ENCODE results near the gene TRAF3IP3.

TRAF3IP3 gene

DNA sequence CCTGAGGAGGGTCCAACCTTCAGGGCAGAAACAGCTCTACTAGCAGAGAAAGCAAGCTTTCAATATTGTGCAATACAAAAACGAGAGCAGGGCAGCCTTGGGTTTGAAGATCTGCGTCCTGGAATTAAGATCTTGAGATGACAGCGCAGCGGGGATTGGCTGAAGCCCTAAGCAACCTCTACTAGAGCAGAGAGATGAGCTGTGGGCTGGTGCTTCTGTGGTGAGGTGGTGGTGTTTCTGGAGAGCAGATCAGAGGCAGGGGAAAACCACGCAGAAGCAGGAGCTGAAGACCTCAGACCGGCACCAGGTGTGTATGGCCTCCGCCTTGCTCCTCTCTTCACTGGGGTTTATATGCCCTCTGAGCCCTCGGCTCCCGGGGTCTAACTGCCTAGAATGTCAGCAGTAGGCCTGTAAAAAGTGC is 12.5 kb downstream of the TRAF3IP3 start:
- H3K36me3 Mint-ChIP-seq (ENCODE audit: low read depth), result peaks cover 51% of the 10 kb centered on the region

GRCh38 chr1:209769171-209769904 is 13.5 kb downstream of the TRAF3IP3 start:
- H3K27me3 Mint-ChIP-seq, result no peaks in the 10 kb centered on the region
- H3K9me3 Mint-ChIP-seq, result no peaks in the 10 kb centered on the region
- H3K4me3 Mint-ChIP-seq, result no peak overlapping the region
- H3K27ac Mint-ChIP-seq, result no peak overlapping the region
- peaks cover under 1% of the 10 kb centered on the region for H3K4me1 Mint-ChIP-seq (ENCODE audit: low read depth)
- peaks cover 41% of the 10 kb centered on the region for H3K36me3 Mint-ChIP-seq (ENCODE audit: low read depth)

More for the DNA sequence above, 12.5 kb downstream of the TRAF3IP3 start:
- H3K4me3 Mint-ChIP-seq, result no peak overlapping the region
- peaks cover 10% of the 10 kb centered on the region for H3K4me1 Mint-ChIP-seq (ENCODE audit: low read depth)
- H3K9me3 Mint-ChIP-seq, result no peaks in the 10 kb centered on the region
- H3K27me3 Mint-ChIP-seq, result no peaks in the 10 kb centered on the region
- no peak overlapping the region for H3K27ac Mint-ChIP-seq

- Mint-ChIP-seq H3K9me3 (no peaks in the 10 kb centered on the region), H3K27ac (no peak overlapping the region), H3K4me1 (ENCODE audit: low read depth) (no peaks in the 10 kb centered on the region), H3K4me3 (no peak overlapping the region), H3K36me3 (ENCODE audit: low read depth) (peaks cover 37% of the 10 kb centered on the region), H3K27me3 (no peaks in the 10 kb centered on the region)
Measured at GRCh38 chr1:209769971-209770370, 14.1 kb downstream of the TRAF3IP3 start.

DNA sequence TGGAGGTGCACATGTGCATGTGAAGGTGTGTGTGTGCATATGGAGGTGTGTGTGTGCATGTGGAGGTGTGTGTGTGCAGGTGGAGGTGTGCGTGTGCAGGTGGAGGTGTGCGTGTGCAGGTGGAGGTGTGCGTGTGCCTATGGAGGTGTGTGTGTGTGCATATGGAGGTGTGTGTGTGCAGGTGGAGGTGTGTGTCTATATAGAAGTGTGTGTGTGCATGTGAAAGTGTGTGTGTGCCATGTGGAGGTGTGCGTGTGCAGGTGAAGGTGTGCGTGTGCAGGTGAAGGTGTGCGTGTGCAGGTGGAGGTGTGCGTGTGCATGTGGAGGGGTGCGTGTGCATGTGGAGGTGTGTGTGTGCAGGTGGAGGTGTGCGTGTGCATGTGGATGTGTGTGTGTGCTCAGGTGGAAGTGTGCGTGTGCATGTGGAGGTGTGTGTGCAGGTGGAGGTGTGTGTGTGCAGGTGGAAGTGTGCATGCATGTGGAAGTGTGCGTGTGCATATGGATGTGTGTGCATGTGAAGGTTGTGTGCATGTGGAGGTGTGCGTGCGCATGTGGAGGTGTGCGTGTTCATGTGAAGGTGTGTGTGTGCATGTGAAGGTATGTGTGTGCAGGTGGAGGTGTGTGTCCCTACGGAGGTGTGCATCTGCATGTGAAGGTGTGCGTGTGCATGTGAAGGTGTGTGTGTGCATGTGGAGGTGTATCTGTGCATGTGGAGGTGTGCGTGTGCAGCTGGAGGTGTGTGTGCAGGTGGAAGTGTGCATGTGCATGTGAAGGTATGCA is 15.0 kb downstream of the TRAF3IP3 start:
- peaks cover 2% of the 10 kb centered on the region for H3K4me1 Mint-ChIP-seq (ENCODE audit: low read depth)
- peaks cover 28% of the 10 kb centered on the region for H3K36me3 Mint-ChIP-seq (ENCODE audit: low read depth)
- no peaks in the 10 kb centered on the region for H3K27me3 Mint-ChIP-seq
- H3K27ac Mint-ChIP-seq, result no peak overlapping the region
- H3K9me3 Mint-ChIP-seq, result no peaks in the 10 kb centered on the region
- H3K4me3 Mint-ChIP-seq, result no peak overlapping the region

DNA sequence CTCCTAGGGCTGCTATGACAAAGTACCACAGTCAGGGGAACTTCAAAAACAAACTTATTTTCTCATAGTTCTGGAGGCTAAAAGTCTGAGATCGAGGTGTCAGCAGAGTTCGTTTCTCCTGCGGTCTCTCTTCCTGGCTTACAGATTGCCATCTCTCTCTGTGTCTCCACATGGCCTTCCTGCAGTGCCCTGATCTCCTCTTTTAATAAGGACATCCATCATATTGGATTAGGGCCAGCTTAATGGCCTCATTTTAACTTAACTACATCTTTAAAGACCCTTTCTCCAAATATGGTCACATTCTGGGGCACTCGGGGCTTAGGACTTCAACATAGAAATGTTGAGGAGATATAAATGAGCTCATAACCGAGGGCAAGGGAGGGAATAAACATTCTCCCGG is 16.3 kb downstream of the TRAF3IP3 start:
- H3K9me3 Mint-ChIP-seq, result no peaks in the 10 kb centered on the region
- H3K27me3 Mint-ChIP-seq, result no peaks in the 10 kb centered on the region
- H3K4me1 Mint-ChIP-seq (ENCODE audit: low read depth), result peaks cover 8% of the 10 kb centered on the region
- H3K27ac Mint-ChIP-seq, result no peak overlapping the region
- peaks cover 15% of the 10 kb centered on the region for H3K36me3 Mint-ChIP-seq (ENCODE audit: low read depth)
- no peak overlapping the region for H3K4me3 Mint-ChIP-seq

- H3K4me3 Mint-ChIP-seq, result peak overlapping the region; percentile 35
- H3K4me1 Mint-ChIP-seq (ENCODE audit: low read depth), result peaks cover 23% of the 10 kb centered on the region
- H3K27me3 Mint-ChIP-seq, result no peaks in the 10 kb centered on the region
- no peaks in the 10 kb centered on the region for H3K9me3 Mint-ChIP-seq
- H3K36me3 Mint-ChIP-seq (ENCODE audit: low read depth), result peaks cover 13% of the 10 kb centered on the region
- H3K27ac Mint-ChIP-seq, result peak overlapping the region; percentile 77
Measured at GRCh38 chr1:209774592-209774991, 18.7 kb downstream of the TRAF3IP3 start.

DNA sequence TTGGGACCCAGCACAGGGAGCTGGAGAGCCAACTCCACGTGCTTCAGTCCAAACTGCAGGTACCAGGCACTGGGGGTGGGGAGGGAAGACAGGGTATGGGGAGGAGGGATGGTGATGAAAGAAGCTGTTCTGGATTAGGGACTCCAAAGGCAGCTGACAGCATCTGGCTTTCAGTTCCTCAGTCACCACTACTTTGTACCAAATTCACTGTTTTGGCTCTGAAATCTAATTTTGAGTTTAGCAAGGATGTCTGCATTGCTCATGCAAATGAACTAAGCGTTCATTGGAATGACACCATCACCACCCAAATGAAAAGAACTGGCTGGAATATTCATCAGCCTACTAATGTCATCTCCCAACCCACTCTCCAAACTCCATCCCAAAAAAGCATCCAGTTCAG is 19.8 kb downstream of the TRAF3IP3 start:
- Mint-ChIP-seq H3K36me3 (ENCODE audit: low read depth) (peaks cover 24% of the 10 kb centered on the region), H3K27ac (peak overlapping the region; percentile 33), H3K4me1 (ENCODE audit: low read depth) (peaks cover 33% of the 10 kb centered on the region)

GRCh38 chr1:209777587-209777986 is 21.7 kb downstream of the TRAF3IP3 start:
- Mint-ChIP-seq H3K27ac (peak overlapping the region; percentile 43), H3K36me3 (ENCODE audit: low read depth) (peaks cover 35% of the 10 kb centered on the region), H3K4me3 (no peak overlapping the region), H3K9me3 (no peaks in the 10 kb centered on the region), H3K27me3 (no peaks in the 10 kb centered on the region), H3K4me1 (ENCODE audit: low read depth) (peaks cover 43% of the 10 kb centered on the region)

More for the DNA sequence above, 19.8 kb downstream of the TRAF3IP3 start:
- Mint-ChIP-seq H3K4me3 (no peak overlapping the region), H3K9me3 (no peaks in the 10 kb centered on the region), H3K27me3 (no peaks in the 10 kb centered on the region)

GRCh38 chr1:209778102-209778501 is 22.2 kb downstream of the TRAF3IP3 start:
- Mint-ChIP-seq H3K36me3 (ENCODE audit: low read depth) (peaks cover 40% of the 10 kb centered on the region), H3K4me1 (ENCODE audit: low read depth) (peaks cover 46% of the 10 kb centered on the region), H3K4me3 (no peak overlapping the region), H3K27ac (no peak overlapping the region), H3K9me3 (no peaks in the 10 kb centered on the region), H3K27me3 (no peaks in the 10 kb centered on the region)

DNA sequence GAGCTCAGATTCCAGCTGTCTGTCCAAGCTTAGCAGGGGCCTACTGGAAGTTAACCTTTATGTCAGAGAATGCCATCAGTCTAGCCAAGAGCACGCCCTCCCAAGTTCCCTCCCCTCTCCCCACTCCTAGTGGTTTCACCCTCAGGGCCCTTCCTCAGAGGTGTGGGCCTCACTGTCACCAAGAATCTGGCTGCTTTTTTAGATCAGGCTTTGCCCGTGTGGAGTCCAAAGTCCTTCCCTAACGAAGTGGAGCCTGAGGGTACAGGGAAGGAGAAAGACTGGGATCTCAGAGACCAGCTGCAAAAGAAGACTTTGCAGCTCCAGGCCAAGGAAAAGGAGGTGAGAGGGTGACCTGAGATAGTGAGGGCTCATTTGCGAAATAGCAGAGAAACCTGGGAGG is 24.4 kb downstream of the TRAF3IP3 start:
- Mint-ChIP-seq H3K4me1 (ENCODE audit: low read depth) (peaks cover 67% of the 10 kb centered on the region), H3K9me3 (peaks cover 2% of the 10 kb centered on the region), H3K4me3 (no peak overlapping the region), H3K27me3 (no peaks in the 10 kb centered on the region), H3K36me3 (ENCODE audit: low read depth) (peaks cover 47% of the 10 kb centered on the region), H3K27ac (peak overlapping the region; percentile 82)

GRCh38 chr1:209783386-209783785 is 27.5 kb downstream of the TRAF3IP3 start:
- H3K27me3 Mint-ChIP-seq, result no peaks in the 10 kb centered on the region
- H3K4me1 Mint-ChIP-seq (ENCODE audit: low read depth), result peaks cover 55% of the 10 kb centered on the region
- peaks cover 6% of the 10 kb centered on the region for H3K9me3 Mint-ChIP-seq
- H3K4me3 Mint-ChIP-seq, result peak overlapping the region; percentile 91
- H3K36me3 Mint-ChIP-seq (ENCODE audit: low read depth), result peaks cover 46% of the 10 kb centered on the region
- H3K27ac Mint-ChIP-seq, result peak overlapping the region; percentile 99

DNA sequence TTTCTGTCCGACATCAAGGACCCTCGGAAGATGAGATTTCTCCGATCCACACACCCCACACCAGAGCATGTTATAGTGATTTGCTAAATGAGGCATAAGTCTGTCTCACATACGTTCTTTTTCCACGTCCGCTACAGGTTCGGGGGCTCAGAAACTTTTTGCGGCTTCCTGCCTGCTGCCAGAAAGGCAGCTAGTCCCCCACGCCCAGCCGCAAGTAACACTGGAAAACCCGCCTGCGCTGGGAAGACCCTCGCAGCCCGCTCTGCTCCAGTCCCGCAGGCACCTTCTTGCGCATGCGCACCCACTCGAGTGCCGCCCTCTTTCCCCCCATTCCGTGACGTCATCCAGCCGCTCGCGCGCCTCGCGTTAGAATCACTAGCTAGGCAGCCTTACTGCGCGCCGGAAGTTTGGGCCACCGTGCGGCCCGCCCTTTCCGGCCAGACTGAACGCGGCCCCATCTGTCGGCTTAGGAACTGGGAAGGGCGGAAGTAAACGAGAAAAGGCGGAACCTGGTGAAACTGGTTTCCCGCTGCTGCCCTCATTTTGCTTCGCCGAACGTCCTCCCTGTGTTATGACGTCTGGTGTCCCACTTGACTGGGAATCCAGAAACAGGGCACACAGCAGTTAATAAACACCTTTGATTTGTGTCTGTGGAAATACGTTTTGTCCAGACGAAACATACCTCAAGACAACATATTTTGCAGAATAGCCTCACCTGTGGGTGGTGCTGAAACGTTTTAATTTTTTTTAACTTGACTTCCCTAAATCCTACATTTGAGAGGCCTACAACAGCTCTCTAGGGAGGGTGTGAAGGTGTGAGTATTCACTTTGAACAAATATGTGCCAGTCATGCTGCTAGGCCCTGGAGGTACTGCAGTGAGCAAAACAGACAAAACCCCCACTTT is 28.7 kb downstream of the TRAF3IP3 start, which contains the start of gene C1orf74:
Gene C1orf74, minus strand, starts transcription at position 295 of the 905 bp plus-strand sequence. CDS start 925 bp downstream, outside the sequence.
- peaks cover 35% of the 10 kb centered on the region for H3K36me3 Mint-ChIP-seq (ENCODE audit: low read depth)
- peak within 1 kb of the TSS; percentile 99 for H3K27ac Mint-ChIP-seq
- peak within 1 kb of the TSS; percentile 91 for H3K4me3 Mint-ChIP-seq
- H3K9me3 Mint-ChIP-seq, result peaks cover 6% of the 10 kb centered on the region
- peaks cover 49% of the 10 kb centered on the region for H3K4me1 Mint-ChIP-seq (ENCODE audit: low read depth)
- no peaks in the 10 kb centered on the region for H3K27me3 Mint-ChIP-seq

- Mint-ChIP-seq H3K9me3 (peaks cover 6% of the 10 kb centered on the region), H3K4me3 (peak overlapping the region; percentile 91), H3K27ac (peak overlapping the region; percentile 99), H3K27me3 (peaks cover 5% of the 10 kb centered on the region), H3K4me1 (ENCODE audit: low read depth) (peaks cover 38% of the 10 kb centered on the region), H3K36me3 (ENCODE audit: low read depth) (peaks cover 24% of the 10 kb centered on the region)
Measured at GRCh38 chr1:209785592-209785991, 29.7 kb downstream of the TRAF3IP3 start.

DNA sequence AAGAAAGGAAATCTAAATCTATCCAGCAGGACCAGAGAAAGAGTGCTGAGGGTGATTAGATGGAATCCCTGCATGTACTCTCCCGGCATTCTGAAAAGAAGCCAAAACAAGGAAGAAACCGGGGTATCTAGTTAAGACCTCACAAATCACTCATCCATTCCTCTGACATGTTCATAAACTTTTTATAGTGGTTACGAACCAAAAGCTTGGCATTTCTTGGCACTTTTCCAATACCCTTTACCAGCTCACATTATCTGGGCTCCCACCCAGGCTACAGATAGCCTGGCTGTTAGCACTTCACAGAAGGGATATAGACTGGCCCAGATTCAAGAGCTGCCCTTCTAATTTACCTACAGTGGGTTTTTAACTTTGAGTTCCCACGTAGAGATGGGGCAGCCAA is 30.3 kb downstream of the TRAF3IP3 start:
- peaks cover 38% of the 10 kb centered on the region for H3K4me1 Mint-ChIP-seq (ENCODE audit: low read depth)
- H3K36me3 Mint-ChIP-seq (ENCODE audit: low read depth), result peaks cover 21% of the 10 kb centered on the region
- H3K4me3 Mint-ChIP-seq, result no peak overlapping the region
- peaks cover 8% of the 10 kb centered on the region for H3K27me3 Mint-ChIP-seq
- peaks cover 6% of the 10 kb centered on the region for H3K9me3 Mint-ChIP-seq
- H3K27ac Mint-ChIP-seq, result no peak overlapping the region

All from stimulated activated naive CD8-positive, alpha-beta T cell treated with anti-CD3 and anti-CD28 coated beads, Interleukin-15, Interleukin-2, amounts not matched to agents 100 ng/mL and 50 ng/mL, for 24 hours (primary cell).